Activated B cell treated with CpG ODN at 0.5 μM for 24 hours (primary cell): ENCODE data around the gene HIBADH. TPM values are rescaled to one million over a fixed set of nuclear protein-coding genes. Genes with fewer than 3 reads are reported as not detected.
A peak's percentile ranks its signal among the peaks of the same experiment; 100 is the strongest.
"Not testable (repeated sequence)": the region's sequence is repeated elsewhere in the genome, so short reads cannot be mapped to it uniquely, and the experiment has no call there.

Experiments
- ATAC-seq: fragments of 200-7000 bp; cut with Tn5 transposase; one replicate; pipeline ENCODE4 v1.10.0; 2021; ENCODE audit warnings: low read depth, mild to moderate bottlenecking, moderate library complexity
- CTCF ChIA-PET: fragments of 350-600 bp; sonication (Branson Sonifier 250); formaldehyde crosslinking; loops from one replicate; lab custom pipeline; 2021; ENCODE audit warnings: antibody characterized with exemption; lab: Charles Lee
- POLR2A ChIA-PET: fragments of 350-600 bp; sonication (Branson Sonifier 250); formaldehyde crosslinking; loops from one replicate; lab custom pipeline; 2021; ENCODE audit warnings: antibody characterized with exemption; lab: Charles Lee
- DNase-seq: peaks from one replicate; pipeline ENCODE4 v3.0.0; 2022
- H3K27ac Mint-ChIP-seq: one replicate; pipeline ENCODE4 v1.8.0; 2020; ENCODE audit warnings: mixed read lengths
- H3K27me3 Mint-ChIP-seq: one replicate; pipeline ENCODE4 v1.8.0; 2021; ENCODE audit warnings: mixed read lengths
- H3K36me3 Mint-ChIP-seq: one replicate; pipeline ENCODE4 v1.8.0; 2021; ENCODE audit warnings: low read depth, mixed read lengths
- H3K4me1 Mint-ChIP-seq: one replicate; pipeline ENCODE4 v1.8.0; 2021; ENCODE audit warnings: mixed read lengths
- H3K4me3 Mint-ChIP-seq: one replicate; pipeline ENCODE4 v1.8.0; 2020; ENCODE audit warnings: mild to moderate bottlenecking, mixed read lengths
- H3K9me3 Mint-ChIP-seq: one replicate; pipeline ENCODE4 v1.8.0; 2020; ENCODE audit warnings: mixed read lengths
- intact Hi-C: fragments of 100-400 bp; cut with micrococcal nuclease; formaldehyde crosslinking; loops from one replicate; pipeline ENCODE4 v1.15.1; 2024
- total RNA-seq: library from RNA; stranded (reverse); gene quantifications from 2 replicates; pipeline ENCODE4 v1.2.3, GENCODE V29; 2022
- TF ChIP-seq, protein P1 (sequence below): fragments of 200-600 bp; IDR thresholded peaks from one replicate; pipeline ENCODE4 v1.8.0; 2022; ENCODE audit warnings: antibody characterized with exemption, mild to moderate bottlenecking

The HIBADH gene
- total RNA-seq, 1 donor from 2014 or later: 9.8 TPM

DNA sequence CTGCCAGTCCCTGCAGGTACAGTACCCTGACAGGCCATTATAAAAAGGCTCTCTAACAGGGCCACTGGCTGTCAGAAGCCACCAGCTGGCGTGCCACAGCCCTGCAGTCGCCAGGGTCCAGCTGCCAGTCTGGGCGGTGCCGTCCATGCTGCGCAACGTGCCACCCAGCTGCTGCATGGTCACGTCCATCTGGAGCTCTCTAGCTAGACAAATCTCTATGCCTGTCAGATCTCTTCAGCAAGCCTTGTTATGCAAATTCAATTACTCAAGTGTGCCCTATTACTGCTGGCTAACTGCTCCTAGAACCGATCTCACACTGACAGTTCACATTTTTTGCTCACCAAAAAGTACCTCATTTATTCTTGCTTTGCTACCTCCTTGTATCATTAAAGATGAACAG lies 75.9 kb downstream of the HIBADH start:
- TF ChIP-seq, protein P1, sequence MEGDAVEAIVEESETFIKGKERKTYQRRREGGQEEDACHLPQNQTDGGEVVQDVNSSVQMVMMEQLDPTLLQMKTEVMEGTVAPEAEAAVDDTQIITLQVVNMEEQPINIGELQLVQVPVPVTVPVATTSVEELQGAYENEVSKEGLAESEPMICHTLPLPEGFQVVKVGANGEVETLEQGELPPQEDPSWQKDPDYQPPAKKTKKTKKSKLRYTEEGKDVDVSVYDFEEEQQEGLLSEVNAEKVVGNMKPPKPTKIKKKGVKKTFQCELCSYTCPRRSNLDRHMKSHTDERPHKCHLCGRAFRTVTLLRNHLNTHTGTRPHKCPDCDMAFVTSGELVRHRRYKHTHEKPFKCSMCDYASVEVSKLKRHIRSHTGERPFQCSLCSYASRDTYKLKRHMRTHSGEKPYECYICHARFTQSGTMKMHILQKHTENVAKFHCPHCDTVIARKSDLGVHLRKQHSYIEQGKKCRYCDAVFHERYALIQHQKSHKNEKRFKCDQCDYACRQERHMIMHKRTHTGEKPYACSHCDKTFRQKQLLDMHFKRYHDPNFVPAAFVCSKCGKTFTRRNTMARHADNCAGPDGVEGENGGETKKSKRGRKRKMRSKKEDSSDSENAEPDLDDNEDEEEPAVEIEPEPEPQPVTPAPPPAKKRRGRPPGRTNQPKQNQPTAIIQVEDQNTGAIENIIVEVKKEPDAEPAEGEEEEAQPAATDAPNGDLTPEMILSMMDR: no peak
- H3K4me3 Mint-ChIP-seq: peak overlapping the region; percentile 12
- ChIA-PET CTCF (interaction anchor here (0.8 to 2.4 kb wide), 2 partner anchors 10 to 905 kb away, joined by 3 to 11 read pairs; no protein-coding TSS in a partner anchor), POLR2A (interaction anchor here (0.9 kb wide), 1 partner anchor 153 kb away, joined by 4 read pairs; no protein-coding TSS in a partner anchor)
- H3K9me3 Mint-ChIP-seq: no peaks in the 10 kb centered on the region
- peaks cover 17% of the 10 kb centered on the region for H3K4me1 Mint-ChIP-seq
- intact Hi-C loops: loop anchor here (1.0 kb wide), 1 partner anchor 153 kb away; the partner anchor contains the start of gene TAX1BP1
- H3K27ac Mint-ChIP-seq: no peak overlapping the region
- peak; percentile 23 for DNase-seq
- peaks cover 12% of the 10 kb centered on the region for H3K27me3 Mint-ChIP-seq
- H3K36me3 Mint-ChIP-seq: peaks cover 11% of the 10 kb centered on the region
- ATAC-seq: peak; percentile 97

DNA sequence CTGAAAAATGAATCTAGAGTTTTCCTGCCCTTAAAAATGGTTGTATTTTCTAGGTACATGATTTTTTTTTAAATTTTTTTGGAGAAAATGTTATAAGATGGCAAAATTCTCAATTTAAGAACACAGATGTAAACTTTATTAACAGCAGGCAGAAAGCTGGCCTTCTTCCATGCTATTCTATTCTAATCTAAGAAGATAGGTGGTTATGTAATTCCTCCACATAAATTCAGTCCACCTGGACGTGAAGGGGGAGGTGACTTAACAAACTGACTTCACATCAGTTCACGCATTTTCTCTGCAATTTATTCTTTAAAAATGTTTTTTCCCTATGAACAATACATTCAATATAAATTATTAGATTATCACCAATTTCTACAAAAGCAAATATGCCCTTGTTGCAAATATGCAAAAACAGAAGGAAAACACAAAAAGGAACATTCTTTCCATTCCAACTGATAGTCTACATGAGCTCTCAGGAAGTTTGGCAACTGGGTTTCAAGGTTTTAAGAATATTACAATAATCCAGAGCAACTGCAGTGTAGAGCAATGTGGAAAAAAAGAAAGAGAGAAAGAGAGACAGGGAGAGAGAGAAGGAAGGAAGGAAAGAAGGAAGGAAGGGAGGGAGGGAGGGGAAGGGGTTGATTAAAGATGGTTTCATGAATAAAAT lies 76.8 kb downstream of the HIBADH start:
- peaks cover 10% of the 10 kb centered on the region for H3K27me3 Mint-ChIP-seq
- peaks cover 8% of the 10 kb centered on the region for H3K36me3 Mint-ChIP-seq
- H3K27ac Mint-ChIP-seq: no peak overlapping the region
- ChIA-PET CTCF (interaction anchor here (1.2 to 2.4 kb wide), 2 partner anchors 9 kb away, joined by 3 to 11 read pairs; no protein-coding TSS in a partner anchor), POLR2A (interaction anchor here (0.9 kb wide), 1 partner anchor 154 kb away, joined by 4 read pairs; no protein-coding TSS in a partner anchor)
- H3K9me3 Mint-ChIP-seq: no peaks in the 10 kb centered on the region
- intact Hi-C loops: no loop called here
- TF ChIP-seq, protein P1: no peak
- no peak overlapping the region for H3K4me3 Mint-ChIP-seq
- DNase-seq (no peak), ATAC-seq (no peak)
- peaks cover 17% of the 10 kb centered on the region for H3K4me1 Mint-ChIP-seq

DNA sequence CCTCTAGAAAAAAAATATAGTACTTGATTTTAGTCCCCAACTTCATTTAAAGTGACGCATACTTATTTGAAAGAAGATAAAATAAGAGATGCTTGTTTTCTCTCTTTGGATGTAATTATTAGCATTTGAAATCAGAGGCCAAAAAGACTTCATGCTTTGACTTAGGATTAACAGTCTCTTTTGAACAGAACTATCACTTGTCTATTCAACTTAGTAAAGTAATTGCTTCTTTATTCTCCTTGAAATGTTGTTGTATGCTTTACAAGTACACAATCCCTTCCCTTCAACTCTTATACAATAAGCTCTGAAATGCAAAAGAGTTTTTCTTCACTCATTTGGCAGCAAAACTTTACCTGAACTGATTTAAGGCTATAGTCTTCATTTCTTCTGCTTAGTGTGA lies 80.8 kb downstream of the HIBADH start:
- no peak overlapping the region for H3K27ac Mint-ChIP-seq
- ChIA-PET POLR2A (no interaction called here), CTCF (no interaction called here)
- H3K9me3 Mint-ChIP-seq: no peaks in the 10 kb centered on the region
- H3K4me1 Mint-ChIP-seq: peaks cover 7% of the 10 kb centered on the region
- TF ChIP-seq, protein P1: no peak
- DNase-seq (no peak), ATAC-seq (no peak)
- peaks cover 4% of the 10 kb centered on the region for H3K27me3 Mint-ChIP-seq
- no peaks in the 10 kb centered on the region for H3K36me3 Mint-ChIP-seq
- no peak overlapping the region for H3K4me3 Mint-ChIP-seq
- intact Hi-C loops: no loop called here

DNA sequence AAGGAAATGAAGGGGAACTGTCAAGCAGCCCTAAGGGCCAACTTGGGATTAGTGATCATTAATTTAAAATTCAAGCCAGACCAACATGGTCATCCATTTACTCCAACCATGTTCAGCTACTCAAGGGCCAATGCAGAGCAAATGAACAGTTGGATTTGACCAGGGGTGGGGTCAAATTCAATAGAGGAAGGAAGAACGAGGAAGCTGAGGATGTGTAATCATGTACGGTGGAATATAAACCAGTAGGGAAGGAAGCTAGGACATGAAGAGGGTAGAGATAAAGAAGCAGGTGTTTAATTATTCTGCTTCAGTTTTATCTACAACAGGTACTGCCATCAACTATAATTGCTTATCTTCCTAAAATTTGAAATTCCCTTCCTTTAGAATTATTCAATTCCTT lies 81.6 kb downstream of the HIBADH start:
- ATAC-seq: no peak
- POLR2A ChIA-PET: no interaction called here
- intact Hi-C loops: no loop called here
- DNase-seq: no peak
- no peaks in the 10 kb centered on the region for H3K9me3 Mint-ChIP-seq
- peaks cover 1% of the 10 kb centered on the region for H3K4me1 Mint-ChIP-seq
- no peak overlapping the region for H3K27ac Mint-ChIP-seq
- no peak overlapping the region for H3K4me3 Mint-ChIP-seq
- CTCF ChIA-PET: interaction anchor here (0.7 kb wide), 1 partner anchor 318 kb away, joined by 3 read pairs; no protein-coding TSS in a partner anchor
- H3K36me3 Mint-ChIP-seq: no peaks in the 10 kb centered on the region
- TF ChIP-seq, protein P1: no peak
- H3K27me3 Mint-ChIP-seq: no peaks in the 10 kb centered on the region

DNA sequence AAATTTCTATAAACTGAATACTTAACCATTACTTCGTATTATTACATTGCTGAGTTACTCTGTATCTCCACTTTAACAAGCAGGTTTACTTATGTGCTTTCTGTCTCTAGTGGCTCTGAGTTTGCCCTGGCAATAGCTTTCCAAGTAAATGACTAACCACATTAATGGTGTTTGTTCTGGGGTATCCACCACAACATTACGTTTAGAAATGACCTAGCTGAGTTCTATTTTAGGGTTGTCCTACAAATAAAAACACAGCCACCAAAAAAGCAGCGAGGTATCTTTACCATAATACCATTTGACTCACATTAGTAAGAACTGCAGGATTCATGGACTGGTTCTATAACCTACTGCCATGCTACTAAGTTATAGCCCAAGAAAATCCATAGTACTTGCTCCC lies 83.1 kb downstream of the HIBADH start:
- DNase-seq: no peak
- ChIA-PET CTCF (interaction anchor here (0.7 to 1.3 kb wide), 2 partner anchors 383 to 1675 kb away, joined by 3 read pairs; no protein-coding TSS in a partner anchor), POLR2A (no interaction called here)
- Mint-ChIP-seq H3K27ac (no peak overlapping the region), H3K27me3 (no peaks in the 10 kb centered on the region), H3K9me3 (no peaks in the 10 kb centered on the region), H3K36me3 (peaks cover 2% of the 10 kb centered on the region), H3K4me1 (no peaks in the 10 kb centered on the region), H3K4me3 (no peak overlapping the region)
- TF ChIP-seq, protein P1: no peak
- ATAC-seq: no peak
- intact Hi-C loops: loop anchor here (10.0 kb wide), 1 partner anchor 195 kb away; no protein-coding TSS in a partner anchor

DNA sequence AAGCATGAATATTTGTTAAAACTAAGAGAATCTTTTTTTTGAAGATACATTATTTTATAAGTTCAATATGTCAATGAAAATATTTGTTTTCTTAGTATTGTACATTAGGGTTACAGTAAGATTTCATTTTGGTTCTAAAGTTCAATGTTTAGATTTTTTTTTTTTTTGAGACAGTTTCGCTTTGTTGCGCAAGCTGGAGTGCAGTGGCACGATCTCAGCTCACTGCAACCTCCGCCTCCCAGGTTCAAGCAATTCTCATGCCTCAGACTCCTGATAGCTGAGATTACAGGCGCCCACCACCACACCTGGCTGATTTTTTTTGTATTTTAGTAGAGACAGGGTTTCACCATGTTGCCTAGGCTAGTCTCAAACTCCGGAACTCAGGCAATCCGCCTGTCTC lies 84.5 kb downstream of the HIBADH start:
- DNase-seq, H3K27me3 Mint-ChIP-seq, H3K27ac Mint-ChIP-seq, H3K36me3 Mint-ChIP-seq, POLR2A ChIA-PET, H3K4me3 Mint-ChIP-seq, H3K9me3 Mint-ChIP-seq, H3K4me1 Mint-ChIP-seq, ATAC-seq: not testable (repeated sequence)
- CTCF ChIA-PET: interaction anchor here (0.8 to 3.0 kb wide), 2 partner anchors 9 to 382 kb away, joined by 3 to 11 read pairs; no protein-coding TSS in a partner anchor
- intact Hi-C loops: loop anchor here (10.0 kb wide), 1 partner anchor 197 kb away; no protein-coding TSS in a partner anchor
